ENCODE measurements around the gene ITGAV. TPM values are rescaled to one million over a fixed set of nuclear protein-coding genes. Genes with fewer than 3 reads are reported as not detected.

The ITGAV gene
- total RNA-seq, 1 donor from 2014 or later: 452 TPM

- H3K27me3 Mint-ChIP-seq (ENCODE audit: low read depth): no peaks in the 10 kb centered on the region
- no peak for TF ChIP-seq CTCF (IDR thresholded peaks at IDR 0.05)
- no peak overlapping the region for H3K4me3 Mint-ChIP-seq (ENCODE audit: unreplicated experiment)
- peaks cover 29% of the 10 kb centered on the region for H3K4me1 Mint-ChIP-seq (ENCODE audit: low read depth)
- no peaks in the 10 kb centered on the region for H3K36me3 Mint-ChIP-seq (ENCODE audit: low read depth)
- no peak overlapping the region for H3K27ac Mint-ChIP-seq (ENCODE audit: unreplicated experiment)
- no peak for DNase-seq (ENCODE audit: low spot score)
- H3K9me3 Mint-ChIP-seq (ENCODE audit: low read depth): no peaks in the 10 kb centered on the region
These were observed 128.3 kb downstream of the ITGAV start for GRCh38 chr2:186718122-186718521.

GRCh38 chr2:186718903-186719302 lies 129.0 kb downstream of the ITGAV start:
- DNase-seq (ENCODE audit: low spot score): no peak
- Mint-ChIP-seq H3K36me3 (ENCODE audit: low read depth) (no peaks in the 10 kb centered on the region), H3K4me3 (ENCODE audit: unreplicated experiment) (no peak overlapping the region), H3K27ac (ENCODE audit: unreplicated experiment) (no peak overlapping the region), H3K27me3 (ENCODE audit: low read depth) (no peaks in the 10 kb centered on the region), H3K9me3 (ENCODE audit: low read depth) (no peaks in the 10 kb centered on the region), H3K4me1 (ENCODE audit: low read depth) (peaks cover 25% of the 10 kb centered on the region)
- no peak for TF ChIP-seq CTCF (IDR thresholded peaks at IDR 0.05)

GRCh38 chr2:186721956-186722355 lies 132.1 kb downstream of the ITGAV start:
- Mint-ChIP-seq H3K27ac (ENCODE audit: unreplicated experiment) (no peak overlapping the region), H3K9me3 (ENCODE audit: low read depth) (no peaks in the 10 kb centered on the region), H3K4me1 (ENCODE audit: low read depth) (peaks cover 21% of the 10 kb centered on the region), H3K36me3 (ENCODE audit: low read depth) (no peaks in the 10 kb centered on the region), H3K27me3 (ENCODE audit: low read depth) (no peaks in the 10 kb centered on the region), H3K4me3 (ENCODE audit: unreplicated experiment) (no peak overlapping the region)
- no peak for TF ChIP-seq CTCF (IDR thresholded peaks at IDR 0.05)
- no peak for DNase-seq (ENCODE audit: low spot score)

- no peak for TF ChIP-seq CTCF (IDR thresholded peaks at IDR 0.05)
- H3K27me3 Mint-ChIP-seq (ENCODE audit: low read depth): no peaks in the 10 kb centered on the region
- H3K9me3 Mint-ChIP-seq (ENCODE audit: low read depth): no peaks in the 10 kb centered on the region
- H3K27ac Mint-ChIP-seq (ENCODE audit: unreplicated experiment): peak overlapping the region; percentile 73
- H3K4me3 Mint-ChIP-seq (ENCODE audit: unreplicated experiment): no peak overlapping the region
- H3K4me1 Mint-ChIP-seq (ENCODE audit: low read depth): peaks cover 10% of the 10 kb centered on the region
- DNase-seq (ENCODE audit: low spot score): no peak
- no peaks in the 10 kb centered on the region for H3K36me3 Mint-ChIP-seq (ENCODE audit: low read depth)
These were observed 134.9 kb downstream of the ITGAV start for GRCh38 chr2:186724736-186725135.

- H3K4me1 Mint-ChIP-seq (ENCODE audit: low read depth): peaks cover 10% of the 10 kb centered on the region
- H3K4me3 Mint-ChIP-seq (ENCODE audit: unreplicated experiment): no peak overlapping the region
- TF ChIP-seq CTCF (IDR thresholded peaks at IDR 0.05): no peak
- H3K36me3 Mint-ChIP-seq (ENCODE audit: low read depth): no peaks in the 10 kb centered on the region
- H3K27ac Mint-ChIP-seq (ENCODE audit: unreplicated experiment): no peak overlapping the region
- H3K27me3 Mint-ChIP-seq (ENCODE audit: low read depth): no peaks in the 10 kb centered on the region
- H3K9me3 Mint-ChIP-seq (ENCODE audit: low read depth): no peaks in the 10 kb centered on the region
- DNase-seq (ENCODE audit: low spot score): no peak
These were observed 135.9 kb downstream of the ITGAV start for GRCh38 chr2:186725783-186726182.
